COLO668 (cell line): ENCODE measurements around the gene SARDH.
A peak's percentile ranks its signal among the peaks of the same experiment; 100 is the strongest.
"Not testable (repeated sequence)": the region's sequence is repeated elsewhere in the genome, so short reads cannot be mapped to it uniquely, and the experiment has no call there.

ENCODE experiments used
- DNase-seq: peaks from one replicate; lab custom pipeline; 2025; ENCODE audit not compliant: unreplicated experiment; lab: John Stamatoyannopoulos, UW

The SARDH gene

DNA sequence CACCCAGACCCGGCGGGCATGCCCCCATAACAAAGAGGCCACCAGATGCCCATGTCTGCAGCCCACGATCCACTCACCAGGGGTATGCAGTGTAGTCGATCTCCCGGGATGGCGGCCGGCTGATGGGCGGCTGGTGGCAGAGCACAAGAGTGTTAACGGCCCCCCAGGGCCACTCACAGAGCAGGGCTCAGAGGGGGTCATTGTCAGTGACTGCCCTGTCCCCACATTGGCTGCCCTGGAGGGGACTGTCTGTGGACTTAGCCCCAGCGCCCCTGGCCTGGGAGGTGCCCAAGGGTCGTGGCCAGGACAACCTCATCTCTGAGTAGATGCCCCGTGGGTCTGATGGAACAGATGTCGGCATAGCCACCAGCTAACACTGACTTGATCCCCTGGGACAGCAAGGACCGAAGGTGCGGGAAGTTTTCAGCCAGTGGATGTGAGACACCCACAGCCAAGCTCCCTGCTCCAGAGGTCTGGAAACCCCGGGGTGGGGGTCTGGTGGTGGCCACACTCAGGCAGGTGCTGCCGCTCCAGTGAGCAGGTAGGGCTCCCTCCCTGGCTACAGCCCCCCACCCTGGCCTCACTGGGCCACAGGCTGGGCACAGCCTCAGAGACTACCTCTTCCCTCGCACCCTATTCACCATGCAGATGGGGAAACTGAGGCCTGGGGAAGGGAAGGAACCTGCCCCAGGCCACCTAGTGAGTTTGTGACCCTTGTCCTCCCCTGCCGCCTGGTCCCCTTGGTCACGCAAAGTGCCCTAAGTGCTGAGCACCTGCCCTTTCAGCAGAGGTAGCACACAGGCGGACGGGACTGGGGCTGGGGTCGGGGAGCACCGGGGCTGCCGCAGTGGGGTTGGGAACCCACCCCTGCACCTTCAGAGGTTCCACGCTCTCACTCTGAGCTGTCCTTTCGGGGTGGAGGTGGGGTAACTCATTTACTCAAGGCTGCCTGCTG lies 38.1 kb upstream of the SARDH start:
- DNase-seq, result no peak

DNA sequence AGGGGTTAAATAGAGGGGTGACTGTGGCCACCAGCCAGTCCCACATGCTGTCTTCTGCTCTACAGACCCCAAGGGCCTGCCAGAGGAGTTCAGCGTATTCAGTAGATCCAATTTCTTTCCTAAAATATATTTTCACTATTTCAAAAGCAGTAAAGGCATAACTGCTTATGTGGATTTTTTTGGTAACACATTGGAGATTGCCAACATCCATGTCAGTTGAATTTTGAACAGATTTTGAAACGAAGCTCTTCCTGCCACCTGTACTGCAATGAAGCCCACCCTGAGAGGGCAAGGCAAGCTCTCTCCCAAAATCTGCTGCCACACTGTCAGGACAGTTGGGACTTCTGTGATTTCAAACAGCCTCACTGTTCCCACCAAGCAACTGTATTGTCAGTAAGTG lies 37.1 kb upstream of the SARDH start:
- no peak for DNase-seq

DNA sequence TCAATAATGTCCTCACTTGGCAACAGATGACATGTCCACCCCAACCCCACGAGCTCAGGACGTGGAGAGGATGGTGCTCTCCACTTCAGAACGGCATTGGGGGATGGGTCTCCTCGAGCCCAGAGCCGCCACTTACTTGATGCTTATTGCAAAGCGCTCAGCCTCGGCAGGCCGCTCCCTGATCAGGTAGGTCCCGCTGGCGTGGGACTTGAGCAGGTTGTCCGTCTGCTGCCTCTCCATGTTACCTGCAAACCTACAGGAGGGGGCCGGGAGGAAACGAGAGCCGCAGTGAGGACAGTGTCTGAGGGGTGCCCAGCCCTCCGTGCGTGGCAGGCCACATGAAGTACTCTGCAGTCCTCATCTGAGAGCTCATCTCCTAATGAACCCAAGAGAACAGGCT lies 36.6 kb upstream of the SARDH start:
- no peak for DNase-seq

DNA sequence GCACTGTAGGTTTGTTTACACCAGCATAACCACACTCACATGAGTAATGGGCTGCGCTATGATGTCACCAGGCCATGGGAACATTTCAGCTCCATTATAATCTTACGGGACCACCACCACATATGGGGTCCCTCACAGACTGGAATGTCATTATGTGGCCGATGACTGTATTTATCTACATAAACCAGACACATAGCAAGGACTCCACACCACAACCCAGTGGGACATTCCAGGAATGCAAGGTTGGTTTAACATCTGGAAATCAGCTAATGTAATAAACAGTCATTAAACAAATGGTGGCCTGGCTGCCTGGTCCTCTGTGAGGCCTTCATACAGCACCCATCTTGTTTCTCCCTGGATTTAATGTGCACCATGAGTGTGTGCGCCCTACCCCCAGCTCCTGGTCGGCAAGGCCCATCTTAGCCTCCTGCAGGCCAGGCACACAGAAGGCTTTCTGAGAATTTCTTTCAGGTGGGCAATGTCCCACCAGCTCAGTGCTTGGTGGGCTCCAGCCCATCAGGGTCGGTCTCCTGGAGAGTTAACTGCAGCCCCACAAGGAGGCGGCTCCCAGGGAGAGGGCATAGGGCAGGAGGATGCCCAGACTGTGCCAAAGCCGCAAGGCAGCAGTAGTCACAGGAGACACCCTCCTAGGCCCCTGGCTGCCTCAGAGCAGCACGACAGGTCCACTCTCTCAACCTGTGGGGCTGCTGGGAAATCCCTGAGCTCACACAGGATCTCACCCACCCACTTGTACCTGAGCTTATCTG lies 35.9 kb upstream of the SARDH start:
- DNase-seq, result no peak

DNA sequence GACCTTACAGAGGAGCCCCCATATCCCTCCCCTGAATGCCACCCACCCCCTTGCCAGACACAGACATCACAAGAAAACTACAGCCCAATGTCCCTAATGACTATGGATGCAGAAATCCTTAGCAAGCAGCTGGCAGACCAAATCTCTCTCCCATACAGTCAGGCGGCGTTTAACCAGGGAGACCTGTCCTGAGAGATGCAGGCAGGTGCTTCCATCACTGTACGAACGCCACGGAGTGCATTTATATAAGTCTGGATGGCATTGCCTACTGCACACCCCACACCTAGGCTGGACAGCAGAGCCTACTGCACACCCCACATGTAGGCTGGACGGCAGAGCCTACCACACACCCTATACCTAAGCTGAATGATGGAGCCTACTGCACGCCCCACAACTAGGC lies 34.4 kb upstream of the SARDH start:
- DNase-seq, result no peak

DNA sequence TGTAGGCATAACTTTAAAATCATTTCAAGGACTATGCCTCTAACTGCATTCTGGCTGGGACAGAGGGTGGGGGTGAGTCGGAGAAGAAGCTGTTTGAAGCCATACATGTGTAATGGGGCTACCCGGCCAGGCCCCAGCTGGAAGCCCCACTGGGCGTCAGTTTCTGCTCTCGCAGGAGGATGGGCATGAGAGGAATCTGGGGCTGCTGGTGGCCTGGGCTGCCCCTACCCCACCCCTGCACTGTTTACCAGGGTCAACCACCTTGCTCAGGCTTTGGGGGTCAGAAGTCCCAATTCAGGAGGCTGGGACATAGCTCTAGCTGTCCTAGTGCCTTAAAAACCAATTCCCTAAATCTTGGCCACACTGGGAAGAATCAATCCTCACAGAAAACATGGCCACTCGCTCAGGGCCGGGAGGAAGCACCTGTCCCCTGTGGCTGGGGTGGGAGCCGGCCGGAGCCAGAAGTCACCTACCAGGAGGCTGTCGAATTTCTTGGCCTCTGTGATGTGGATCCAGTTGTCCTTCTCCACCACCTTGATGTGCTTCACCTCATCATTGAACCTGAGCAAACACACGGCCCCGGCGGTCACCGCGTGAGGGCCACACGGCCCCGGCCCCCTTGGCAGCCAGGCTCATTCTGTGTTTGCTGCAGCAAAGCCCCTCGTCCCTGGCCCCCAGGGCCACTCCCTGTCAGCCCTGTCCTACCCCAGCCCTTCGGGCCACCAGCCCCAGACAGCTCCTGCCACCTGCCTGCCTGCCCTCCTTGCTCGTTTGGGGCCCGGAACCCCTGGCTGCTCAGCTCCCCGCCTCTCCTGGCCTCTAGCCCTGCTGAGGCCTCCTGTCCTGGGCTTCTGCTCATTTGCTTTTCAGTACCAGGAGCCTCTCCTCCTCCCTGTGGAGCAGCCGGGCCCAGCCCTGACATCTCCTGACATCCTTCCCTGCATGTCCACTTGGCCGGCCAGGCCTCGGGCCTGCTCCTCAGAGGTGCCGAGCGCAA lies 33.6 kb upstream of the SARDH start:
- no peak for DNase-seq

DNA sequence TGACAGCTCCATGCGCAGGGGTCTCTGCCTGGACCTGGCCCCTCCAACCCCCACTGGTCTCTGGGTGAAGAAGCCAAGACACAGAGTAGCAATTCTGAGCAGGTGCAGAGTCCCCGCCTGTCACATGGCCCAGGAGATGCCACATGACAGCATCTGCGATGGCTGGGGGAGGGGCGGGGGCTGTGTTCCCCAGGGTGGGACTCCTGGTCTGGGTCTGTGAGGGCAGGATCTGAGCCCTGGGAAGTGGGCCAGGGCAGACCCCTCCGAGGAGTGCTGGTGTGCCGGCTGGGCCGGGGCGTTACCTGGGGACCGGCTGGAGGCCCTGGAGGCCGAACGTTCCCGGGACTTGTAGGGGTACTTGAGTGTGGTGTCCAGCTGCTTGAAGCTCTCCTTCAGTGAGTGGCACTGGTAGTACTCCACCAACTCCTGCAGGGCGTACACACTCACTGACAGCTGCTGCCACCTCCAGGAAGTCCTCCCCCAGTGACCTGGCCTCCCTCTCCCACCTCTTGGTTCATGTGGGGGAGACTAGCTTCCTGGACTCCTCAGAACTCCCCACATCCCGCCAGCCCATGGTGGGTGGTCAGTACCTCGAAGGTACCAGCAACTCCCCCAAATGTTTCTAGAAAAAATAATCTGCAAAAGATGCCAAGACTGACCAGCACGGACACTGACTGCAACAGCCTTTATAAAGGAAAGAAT lies 32.1 kb upstream of the SARDH start:
- no peak for DNase-seq

DNA sequence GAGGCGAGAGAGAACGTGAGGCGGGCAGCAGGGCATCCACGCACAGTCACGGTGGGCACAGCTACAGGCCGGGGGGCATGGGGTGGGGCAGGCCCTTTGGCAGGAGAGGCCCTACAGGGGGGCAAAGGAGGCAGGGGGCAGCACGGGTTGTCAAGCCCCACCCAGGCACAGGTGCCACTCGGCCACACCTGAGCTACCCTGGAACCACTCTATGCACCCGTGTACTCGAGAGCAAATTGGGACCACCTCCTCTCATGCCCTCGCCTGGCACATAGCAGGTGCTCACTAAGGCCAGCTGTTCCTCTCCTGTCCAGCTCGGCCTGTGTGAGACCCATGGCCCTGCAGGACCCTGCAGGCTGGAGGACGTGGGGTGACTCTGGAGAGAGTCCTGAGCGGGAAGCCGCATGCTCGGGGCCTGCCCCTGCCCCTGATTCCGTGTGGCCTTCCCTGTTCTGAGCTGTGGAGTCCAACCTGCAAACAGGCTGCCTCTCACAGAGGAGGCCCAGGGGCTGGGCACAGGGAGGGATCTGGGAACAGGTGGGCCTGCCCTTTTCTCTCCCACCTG lies 31.4 kb upstream of the SARDH start:
- no peak for DNase-seq

DNA sequence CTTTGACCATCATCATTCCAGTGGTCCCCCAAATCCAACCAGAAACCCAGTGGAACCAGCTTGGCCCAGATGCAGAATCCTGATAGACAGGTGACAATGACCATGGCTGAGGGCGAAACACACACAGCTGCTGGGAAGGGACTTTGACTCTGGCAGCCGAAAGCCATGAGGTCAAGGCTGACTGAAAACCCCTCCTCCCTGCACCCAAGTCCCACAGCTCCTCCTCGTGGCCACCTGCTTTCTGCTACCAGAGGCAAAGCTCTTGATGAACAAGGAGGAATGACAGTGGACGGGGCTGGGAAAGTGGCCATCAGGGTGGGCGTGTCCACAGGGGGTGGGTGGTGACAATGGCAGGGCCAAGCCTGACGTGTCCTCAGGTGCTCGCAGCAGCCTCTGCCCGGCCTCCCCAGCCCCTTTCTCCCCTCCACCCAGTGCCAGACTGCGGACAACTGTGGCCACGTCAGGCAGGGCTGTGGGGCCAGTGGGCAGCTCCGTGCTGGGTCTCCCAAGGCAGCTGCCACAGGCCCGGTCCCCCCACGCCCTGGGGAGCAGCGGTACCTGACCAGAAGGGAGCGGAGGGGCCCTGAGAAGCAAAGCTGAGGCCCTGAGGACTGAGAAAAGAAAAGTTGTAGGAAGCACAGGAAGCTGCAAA lies 30.8 kb upstream of the SARDH start:
- DNase-seq, result peak; percentile 23

DNA sequence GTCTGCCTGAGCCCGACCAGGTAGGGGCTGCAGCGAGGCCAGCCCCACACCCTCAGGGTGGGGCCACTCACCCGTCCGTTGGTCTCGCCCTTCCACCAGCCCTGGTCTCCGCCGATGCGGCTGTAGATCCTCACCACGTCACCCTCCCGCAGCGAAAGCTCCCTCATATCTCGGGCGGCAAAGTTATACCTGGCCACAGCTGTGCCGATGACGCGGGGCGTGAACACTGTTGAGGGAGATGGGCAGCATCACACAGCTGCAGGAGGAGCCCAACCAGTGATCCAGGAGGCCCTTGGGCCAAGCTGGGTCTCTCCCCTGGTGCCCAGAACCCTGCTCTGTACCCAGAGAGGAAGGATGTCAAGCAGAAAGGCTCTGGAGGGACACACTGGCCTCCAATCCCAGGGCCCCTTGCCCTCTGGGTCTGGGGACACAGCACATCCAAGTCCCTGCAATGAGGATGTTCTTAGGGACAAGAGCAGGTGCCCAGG lies 30.3 kb upstream of the SARDH start:
- no peak for DNase-seq

DNA sequence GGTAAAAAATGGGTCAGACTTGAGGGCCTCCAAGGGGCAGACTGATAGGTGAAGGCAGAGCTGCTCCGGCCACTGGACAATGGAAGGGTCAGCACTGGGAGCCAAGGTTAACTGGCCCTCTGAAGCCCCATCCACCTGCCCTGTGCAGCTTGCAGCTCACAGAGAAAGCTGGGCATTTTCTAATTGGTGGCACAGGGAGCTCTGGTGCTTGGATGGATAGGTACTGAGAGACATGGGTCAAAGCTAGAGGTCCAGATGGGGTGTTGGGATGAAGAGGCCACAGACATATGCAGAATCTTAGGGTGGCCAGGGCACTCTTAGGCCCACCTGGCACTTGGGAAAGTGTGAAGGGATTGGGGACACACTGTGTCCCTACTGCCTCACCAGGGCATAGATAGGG lies 29.5 kb upstream of the SARDH start:
- DNase-seq, result no peak

DNA sequence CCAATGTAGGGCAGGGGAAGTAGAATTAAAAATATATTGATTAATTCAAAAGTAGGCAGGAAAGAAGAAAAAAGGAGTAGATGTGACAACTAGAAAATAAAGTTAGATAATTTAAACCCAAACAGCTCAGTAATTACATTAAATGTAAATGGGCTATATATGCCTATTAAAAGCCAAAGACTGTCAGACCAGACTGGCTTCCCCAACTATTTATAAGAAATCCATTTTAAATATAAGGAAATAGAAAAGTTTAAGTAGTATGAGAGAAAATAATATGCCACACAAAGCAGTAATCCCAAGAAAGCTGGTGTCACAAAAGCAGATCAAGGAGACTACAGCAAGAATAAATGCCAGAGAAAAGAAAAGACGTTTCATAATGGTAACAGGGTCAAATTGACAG lies 28.9 kb upstream of the SARDH start:
- DNase-seq, result no peak

DNA sequence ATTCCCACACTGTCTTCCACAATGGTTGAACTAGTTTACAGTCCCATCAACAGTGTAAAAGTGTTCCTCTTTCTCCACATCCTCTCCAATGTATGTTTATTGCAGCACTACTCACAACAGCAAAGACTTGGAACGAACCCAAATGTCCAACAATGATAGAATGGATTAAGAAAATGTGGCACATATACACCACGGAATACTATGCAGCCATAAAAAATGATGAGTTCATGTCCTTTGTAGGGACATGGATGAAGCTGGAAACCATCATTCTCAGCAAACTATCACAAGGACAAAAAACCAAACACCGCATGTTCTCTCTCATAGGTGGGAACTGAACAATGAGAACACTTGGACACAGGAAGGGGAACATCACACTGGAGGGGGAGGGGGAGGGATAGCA lies 28.1 kb upstream of the SARDH start:
- DNase-seq, result not testable (repeated sequence)

DNA sequence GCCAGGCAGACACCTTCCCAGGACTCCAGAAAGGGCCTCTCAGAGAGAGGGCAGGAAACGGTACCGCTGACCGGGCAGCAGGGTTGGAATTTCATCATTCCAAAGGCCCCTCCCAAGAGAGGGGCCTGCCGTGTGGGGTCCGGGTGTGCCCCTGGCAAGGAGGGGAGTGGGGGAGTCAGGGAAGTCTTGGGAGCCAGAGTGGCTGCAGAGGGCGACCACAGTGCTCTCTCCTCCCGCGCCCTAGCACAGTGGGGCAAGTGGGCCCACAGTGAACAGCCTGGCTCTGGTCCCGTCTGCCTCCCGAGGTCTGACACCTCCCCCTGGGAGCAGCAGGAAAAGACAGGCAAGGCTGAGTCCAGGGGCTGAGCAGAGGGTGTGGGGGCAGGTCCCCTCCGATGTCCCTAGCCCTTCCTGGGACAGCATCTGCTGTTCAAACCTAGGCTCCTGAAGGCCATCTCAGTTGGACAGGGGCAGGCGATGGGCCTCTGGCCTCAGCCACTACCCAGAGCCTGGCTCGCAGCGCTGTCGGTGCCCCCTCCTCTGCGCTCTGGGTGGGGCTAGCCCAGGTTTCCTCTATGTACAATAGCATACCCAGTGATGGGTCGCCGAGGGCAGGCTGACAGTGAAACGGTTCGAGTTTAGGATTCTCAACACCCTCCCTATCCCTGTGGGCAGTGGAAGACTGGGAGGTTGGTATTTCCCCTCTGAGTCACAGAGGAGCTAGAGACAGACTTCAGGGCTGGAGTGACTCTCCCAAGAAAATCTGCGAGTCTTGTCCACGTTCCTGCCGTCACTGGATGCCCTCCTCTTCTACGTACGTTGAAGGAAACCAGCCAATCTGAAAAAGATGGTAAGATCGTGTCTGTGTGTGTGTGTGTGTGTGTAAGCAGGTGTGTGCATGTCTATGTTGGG lies 25.4 kb upstream of the SARDH start:
- no peak for DNase-seq

DNA sequence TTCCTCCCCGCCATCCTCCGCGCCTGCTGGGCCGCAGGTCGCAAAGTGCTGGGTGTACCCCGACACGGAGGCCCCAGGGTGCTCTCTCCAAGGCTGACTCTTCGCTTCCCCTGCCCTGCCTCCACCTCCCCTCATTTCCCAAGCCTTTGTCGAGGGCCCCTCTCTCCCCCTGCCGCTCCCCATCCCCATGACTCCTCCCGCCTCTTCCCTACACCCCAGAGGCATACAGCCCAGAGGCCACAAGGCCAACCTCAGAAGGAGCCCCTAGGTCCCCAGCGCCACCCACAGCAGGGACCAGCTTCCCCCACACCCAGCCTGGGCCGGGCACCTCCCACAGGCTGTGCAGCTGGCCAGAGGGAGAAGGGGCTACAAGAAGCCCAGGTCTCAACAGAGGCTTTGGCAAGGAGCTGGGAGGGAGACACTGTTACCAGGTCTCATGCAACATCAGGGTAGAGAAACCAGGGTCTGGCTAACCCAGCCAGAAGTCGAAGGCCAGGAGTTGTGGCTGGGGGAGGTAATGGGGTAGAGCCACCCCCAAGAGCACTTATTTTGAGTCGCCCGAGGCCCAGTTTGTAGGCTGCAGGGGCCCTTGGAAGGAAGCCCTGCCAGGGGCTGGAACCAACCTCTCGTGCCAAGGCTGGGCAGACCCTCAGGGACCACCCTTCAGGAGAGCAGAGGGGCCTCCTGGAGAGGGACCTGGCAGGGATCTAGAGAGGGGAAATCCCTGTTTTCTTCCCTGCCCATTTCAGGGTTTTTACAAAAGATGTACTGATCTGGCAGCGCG lies 24.5 kb upstream of the SARDH start:
- DNase-seq, result no peak

DNA sequence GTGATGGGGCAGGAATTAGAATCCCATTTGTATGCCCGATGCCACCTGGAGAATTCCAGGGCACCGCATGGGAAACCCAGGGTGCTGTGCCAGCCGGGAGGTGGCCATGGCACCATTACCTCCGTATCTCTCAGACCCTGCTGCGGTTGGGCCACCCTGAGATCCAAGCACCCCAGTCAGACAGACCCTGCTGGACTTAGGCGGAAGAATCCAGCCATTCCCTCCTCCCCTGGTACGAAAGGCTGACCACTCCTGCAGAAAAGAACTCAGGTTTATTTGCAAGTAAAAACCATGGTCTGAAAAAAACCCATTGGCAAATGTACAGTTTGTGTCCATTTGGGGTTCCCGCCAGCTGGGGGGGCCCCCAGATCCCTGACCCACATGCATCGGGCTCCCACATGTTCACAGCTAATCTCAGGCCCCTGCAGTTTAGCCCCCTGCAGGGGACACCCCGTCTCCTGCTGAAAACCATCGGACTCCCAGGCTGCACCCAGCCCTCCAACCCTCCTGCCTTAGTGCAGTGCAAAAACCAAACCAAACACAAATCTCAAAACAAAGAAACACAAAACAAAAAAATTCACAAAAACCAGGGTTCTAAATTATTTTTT lies 23.6 kb upstream of the SARDH start:
- no peak for DNase-seq

DNA sequence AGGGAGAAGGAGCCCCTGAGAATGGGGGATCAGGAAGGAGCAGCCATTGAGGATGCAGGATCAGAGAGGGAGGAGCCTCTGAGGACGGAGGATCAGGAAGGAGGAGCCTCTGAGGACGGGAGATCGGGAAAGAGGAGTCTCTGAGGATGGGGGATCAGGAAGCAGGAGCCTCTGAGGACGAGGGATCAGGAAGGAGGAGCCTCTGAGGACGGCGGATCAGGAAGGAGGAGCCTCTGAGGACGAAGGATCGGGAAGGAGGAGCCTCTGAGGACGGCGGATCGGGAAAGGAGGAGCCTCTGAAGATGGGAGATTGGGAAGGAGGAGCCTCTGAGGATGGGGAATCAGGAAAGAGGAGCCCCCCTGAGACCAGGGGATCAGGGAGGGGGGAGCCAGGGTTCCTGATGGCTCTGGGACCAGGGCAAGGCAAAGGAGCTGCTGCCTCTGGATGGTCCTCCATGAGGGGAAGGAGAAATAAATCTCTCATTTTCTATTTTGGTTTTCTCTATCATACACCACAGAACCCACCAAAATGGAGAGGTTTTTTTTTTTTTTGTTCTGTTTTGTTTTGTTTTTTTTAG lies 22.6 kb upstream of the SARDH start:
- no peak for DNase-seq
